Measurements from ENCODE around the gene FOXD4L6.
A peak's percentile ranks its signal among the peaks of the same experiment; 100 is the strongest.
"Not testable (repeated sequence)": the region's sequence is repeated elsewhere in the genome, so short reads cannot be mapped to it uniquely, and the experiment has no call there.

Gene FOXD4L6

DNA sequence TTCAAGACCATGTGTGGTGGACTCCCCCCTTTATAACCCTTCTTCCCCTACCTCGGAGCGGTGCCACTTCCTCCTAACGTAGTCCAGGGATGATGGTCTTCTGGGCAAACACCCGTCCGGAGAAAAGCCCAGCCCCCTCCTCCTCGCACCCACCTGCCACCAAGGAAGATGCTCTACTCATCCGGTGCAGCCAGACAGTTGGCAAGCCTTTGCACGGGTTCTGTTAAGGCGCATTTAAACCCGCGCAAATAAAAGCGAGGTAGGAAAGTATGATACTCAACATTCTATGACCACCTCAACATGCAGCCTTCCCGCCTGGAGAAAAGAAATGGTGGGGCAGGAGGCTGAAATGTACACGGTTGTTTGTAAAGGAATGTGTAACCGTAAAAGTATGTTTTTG, at the start of gene FOXD4L6:
Gene FOXD4L6 (minus strand): TSS at position 101 of the 400 bp plus-strand sequence. CDS start 298 bp downstream, outside the sequence.
- DNase-seq, result not testable (repeated sequence)

GRCh38 chr9:41174994-41175393, 46.5 kb upstream of the FOXD4L6 start:
- not testable (repeated sequence) for DNase-seq

DNA sequence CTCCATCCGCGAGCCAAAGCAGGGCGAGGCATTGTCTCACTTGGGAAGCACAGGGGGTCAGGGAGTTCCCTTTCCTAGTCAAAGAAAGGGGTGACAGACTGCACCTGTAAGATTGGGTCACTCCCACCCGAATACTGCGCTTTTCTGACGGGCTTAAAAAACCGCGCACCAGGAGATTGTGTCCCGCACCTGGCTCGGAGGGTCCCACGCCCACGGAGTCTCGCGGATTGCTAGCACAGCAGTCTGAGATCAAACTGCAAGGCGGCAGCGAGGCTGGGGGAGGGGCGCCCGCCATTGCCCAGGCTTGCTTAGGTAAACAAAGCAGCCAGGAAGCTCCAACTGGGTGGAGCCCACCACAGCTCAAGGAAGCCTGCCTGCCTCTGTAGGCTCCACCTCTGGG, 21.6 kb upstream of the FOXD4L6 start:
- not testable (repeated sequence) for DNase-seq

DNA sequence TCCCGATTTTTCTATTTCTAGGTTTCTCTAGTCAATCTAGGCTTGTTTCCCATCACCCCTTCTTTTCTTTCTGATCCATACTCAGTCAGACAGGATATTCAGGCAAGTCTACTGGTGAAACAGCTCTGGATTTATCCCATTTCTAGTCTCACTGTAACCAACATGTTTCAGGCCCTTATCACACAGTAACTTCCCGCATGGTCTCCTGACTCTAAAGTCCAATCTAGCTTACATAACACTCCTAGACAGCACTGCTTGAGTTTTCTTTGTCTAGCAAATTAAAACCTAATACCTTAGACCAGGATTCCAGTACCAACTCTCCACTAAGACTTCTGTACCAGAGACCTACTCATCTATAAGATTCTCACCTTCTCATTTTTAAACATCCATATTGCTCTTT, 13.4 kb upstream of the FOXD4L6 start:
- DNase-seq, result not testable (repeated sequence)

DNA sequence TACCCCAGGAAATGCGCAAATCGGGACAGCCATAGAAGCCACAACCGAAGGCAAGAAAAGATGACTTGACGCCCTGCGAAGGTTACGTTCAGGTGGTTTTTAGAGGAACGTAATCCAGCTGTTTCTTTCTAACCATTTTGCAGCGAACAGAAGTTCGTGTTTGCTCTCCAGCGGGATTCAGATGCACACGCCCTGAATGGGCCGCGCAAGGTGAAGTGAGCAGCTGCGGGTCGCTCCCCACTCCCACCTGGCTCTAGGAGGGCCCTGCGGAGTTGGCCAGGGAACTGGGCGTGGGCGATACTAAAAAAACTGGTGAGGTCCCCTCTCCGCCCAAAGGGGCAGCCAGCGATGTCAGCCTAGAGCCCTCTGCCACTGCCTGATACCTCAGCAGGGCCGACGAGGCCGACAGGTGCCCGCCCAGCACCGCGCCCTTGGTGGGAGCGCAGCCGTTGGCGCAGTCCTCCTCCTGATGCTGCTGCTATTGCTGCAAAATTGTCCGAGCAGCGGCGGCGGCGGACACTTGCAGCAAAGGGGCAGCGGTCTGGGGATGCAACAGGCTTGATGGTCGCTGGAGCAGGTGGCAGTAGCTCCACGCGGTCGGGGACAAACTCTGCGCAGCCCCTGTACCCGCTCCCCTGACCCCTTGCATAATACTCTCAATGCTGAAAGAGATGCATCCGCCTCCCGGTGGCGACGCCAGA, 1.6 kb downstream of the FOXD4L6 start:
- DNase-seq, result not testable (repeated sequence)

DNA sequence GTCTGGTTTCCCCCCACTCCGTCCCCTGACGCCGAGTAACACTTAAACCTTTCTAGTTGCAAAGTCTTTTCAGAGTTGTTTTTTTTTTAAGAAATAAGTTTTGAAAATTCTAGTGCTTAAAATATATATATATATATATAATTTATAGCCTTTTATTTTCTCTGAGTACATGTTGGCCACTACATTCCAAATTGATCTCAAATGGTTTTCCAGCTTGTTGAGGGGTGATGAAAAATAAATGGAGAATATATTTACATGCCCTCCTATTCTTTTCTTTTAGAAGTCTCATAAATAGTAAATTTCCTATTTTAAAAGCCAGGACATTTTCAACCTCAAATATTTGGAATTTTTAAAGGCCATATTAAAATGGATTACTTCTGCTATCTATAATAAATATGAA, 2.5 kb downstream of the FOXD4L6 start:
- not testable (repeated sequence) for DNase-seq

- not testable (repeated sequence) for DNase-seq
Measured at GRCh38 chr9:41125109-41125658, 3.3 kb downstream of the FOXD4L6 start.

DNA sequence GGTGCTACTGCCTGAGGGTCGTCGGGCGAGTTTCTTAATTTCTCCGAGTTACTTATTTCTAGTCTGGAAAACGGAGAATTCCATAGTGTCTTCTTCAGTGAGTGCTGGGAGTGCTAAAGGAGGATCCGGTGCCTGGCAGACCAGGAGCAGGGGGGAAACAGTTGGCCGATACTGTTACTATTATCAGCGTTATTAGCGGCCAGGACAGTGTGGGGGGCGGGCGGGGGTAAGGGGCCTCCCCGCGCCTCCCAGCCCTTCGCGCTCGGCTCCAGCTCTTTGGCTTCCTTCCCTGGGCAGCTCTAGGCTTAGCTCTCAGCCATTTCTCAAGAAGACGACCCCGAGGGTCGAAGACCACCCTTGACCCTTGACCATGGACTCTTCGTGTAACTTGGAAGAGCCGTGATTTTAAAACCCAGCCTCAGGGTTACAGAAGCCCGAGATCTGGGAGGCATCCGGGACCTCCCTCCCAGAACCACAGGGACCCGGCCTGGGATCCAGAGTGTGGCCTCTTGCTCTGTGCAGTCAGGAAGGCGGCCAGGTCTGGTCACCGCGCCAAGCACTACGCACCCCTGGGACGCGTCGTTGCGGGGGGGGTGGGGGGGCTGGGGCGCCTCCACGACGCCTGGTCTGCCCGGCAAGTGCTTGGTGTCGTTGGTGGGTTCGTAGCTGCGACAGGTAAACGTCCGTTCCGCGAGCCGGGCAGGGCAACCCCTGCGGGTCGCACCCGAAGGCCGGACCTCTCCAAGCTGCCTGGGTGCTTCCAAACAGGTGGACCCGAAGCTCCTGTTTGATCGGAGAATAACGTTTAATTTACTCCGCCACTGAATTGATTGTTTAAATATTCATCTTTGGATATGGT, 4.0 kb downstream of the FOXD4L6 start:
- DNase-seq, result peak; percentile 35

DNA sequence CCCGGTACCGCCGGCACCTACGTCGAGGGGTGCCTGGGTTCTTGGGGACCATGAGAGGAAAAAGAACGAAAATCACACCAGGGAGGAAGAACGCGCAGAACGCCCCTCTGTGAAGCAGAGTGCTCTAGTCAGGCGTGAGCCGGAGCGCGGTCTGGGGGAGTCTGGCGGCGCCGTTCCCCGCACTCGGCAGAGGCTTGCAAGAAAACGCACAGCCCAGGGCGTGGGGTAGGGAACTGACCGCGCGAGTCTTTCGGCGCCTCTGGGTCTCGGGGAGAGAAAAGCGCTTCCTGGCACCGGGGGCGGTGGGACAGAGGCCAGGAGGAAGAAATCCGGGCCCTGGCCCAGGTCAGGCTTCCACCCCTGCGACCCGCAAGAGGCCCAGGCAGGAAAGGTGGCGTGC, 4.7 kb downstream of the FOXD4L6 start:
- not testable (repeated sequence) for DNase-seq

DNA sequence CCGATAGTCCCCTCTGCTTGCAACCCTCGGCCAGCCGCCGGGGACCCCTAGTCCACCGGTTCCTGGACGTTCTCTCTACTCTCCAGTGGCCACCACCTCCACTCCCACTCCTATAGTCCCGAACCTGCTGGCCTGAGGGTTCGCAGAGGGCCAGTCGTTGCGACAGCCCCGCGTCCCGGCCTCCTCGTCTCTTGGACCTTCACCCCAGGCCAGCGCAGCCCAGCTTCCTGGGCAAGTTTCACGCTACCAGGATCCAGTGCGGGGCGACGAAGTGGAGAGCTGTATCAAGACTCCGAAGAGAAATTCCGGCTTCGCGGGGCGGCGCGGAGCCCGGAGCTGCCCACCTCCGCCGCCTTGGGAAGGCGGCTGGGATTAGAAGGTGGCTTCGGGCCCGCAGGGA, 5.1 kb downstream of the FOXD4L6 start:
- DNase-seq, result not testable (repeated sequence)

DNA sequence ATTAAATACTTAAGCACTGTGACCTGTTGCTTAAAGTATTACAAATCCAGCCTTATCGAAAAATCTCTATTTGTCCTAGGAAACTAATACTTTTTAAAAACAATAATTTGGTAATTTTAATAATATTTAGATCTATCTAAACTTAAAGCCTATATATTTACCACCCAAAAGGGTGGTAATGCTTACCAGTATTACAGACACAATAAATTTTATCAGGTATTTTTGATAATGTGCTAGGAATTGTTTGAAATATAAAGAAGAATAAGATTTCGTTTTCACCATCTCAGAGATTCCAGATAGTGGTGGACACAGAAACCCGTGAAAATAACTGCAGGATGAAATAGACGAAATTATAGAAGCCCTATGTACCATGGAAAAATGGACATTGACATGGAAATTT, 7.8 kb downstream of the FOXD4L6 start:
- not testable (repeated sequence) for DNase-seq

GRCh38 chr9:41119719-41120118, 8.8 kb downstream of the FOXD4L6 start:
- DNase-seq, result not testable (repeated sequence)

GRCh38 chr9:41119311-41119710, 9.2 kb downstream of the FOXD4L6 start:
- DNase-seq, result not testable (repeated sequence)

GRCh38 chr9:41113348-41113747, 15.1 kb downstream of the FOXD4L6 start:
- DNase-seq, result not testable (repeated sequence)

GRCh38 chr9:41111414-41111813, 17.1 kb downstream of the FOXD4L6 start:
- DNase-seq, result not testable (repeated sequence)

DNA sequence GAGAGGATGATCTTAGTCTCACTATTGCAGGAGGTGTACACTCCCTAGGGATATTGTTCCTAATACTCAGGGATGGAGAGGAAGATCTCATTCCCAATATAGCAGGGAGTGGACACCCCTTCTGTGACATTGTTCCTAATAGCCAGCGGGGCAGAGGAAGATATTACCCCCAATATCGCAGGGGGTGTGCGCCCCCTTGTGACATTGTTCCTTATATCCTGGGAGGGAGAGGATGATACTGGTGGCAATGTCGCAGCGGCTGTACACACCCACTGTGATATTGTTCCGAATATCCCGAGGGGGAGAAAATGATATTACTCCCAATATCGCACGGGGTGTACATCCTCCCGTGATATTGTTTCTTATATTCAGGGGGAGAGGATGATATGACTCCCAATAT, 17.6 kb downstream of the FOXD4L6 start:
- peak; percentile 40 for DNase-seq

GRCh38 chr9:41109253-41109652, 19.2 kb downstream of the FOXD4L6 start:
- not testable (repeated sequence) for DNase-seq

GRCh38 chr9:41108816-41109215, 19.7 kb downstream of the FOXD4L6 start:
- not testable (repeated sequence) for DNase-seq

GRCh38 chr9:41106472-41107116, 21.9 kb downstream of the FOXD4L6 start:
- DNase-seq, result not testable (repeated sequence)

GRCh38 chr9:41105557-41106253, 22.8 kb downstream of the FOXD4L6 start:
- not testable (repeated sequence) for DNase-seq

DNA sequence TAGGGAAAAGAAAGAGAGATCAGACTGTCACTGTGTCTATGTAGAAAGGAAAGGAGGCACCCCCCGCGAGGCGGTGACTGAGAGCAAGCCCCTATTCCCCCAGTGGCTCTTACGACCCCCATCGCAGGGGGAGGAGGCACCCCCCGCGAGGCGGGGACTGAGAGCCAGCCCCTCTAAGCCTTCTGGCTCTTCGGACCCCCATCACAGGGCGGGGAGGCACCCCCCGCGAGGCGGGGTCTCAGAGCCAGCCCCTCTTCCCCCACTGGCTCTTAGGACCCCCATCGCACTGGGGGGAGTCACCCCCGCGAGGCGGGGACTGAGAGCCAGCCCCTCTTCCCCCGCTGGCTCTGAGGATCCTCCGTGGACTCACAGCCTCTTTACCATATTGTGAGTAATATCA, 23.9 kb downstream of the FOXD4L6 start:
- DNase-seq, result not testable (repeated sequence)

DNA sequence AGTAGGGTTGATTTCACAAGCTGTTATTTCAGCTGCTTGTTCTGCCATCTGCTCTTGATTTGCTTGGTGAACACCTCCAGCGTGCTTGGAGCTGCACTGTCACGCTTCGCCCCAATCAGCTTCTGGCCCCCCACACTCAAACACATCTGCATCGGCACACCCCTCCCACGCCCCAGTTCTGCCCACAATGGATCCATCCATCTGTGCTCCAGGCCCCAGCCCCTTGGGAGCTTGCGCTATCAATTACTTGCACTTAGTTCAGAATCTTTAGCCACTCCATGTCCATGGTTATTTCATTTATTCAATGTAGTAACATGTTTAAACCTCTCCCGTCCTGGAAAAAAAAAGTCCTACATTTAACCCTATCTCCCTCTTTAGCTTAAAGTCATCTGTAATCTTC, 28.0 kb downstream of the FOXD4L6 start:
- DNase-seq, result not testable (repeated sequence)

All from islet precursor cell (in vitro differentiated cells).